HG03097 (cell line): ENCODE results near the gene CNOT2.
"Not testable (repeated sequence)": the region's sequence is repeated elsewhere in the genome, so short reads cannot be mapped to it uniquely, and the experiment has no call there.

Source experiments
- ATAC-seq: cut with Tn5 transposase; IDR thresholded peaks from one replicate; pipeline ENCODE4 v1.9.1; 2021; ENCODE audit not compliant: unreplicated experiment, low FRiP score

CNOT2 gene

GRCh38 chr12:70292017-70292776 is 49.0 kb downstream of the CNOT2 start:
- no peak for ATAC-seq

- not testable (repeated sequence) for ATAC-seq
Observed at GRCh38 chr12:70304684-70305555, 61.7 kb downstream of the CNOT2 start.

- ATAC-seq: no peak
Observed at GRCh38 chr12:70305794-70306193, 62.6 kb downstream of the CNOT2 start.

- ATAC-seq: no peak
Observed at GRCh38 chr12:70306676-70307075, 63.4 kb downstream of the CNOT2 start.

- ATAC-seq: no peak
Observed at GRCh38 chr12:70307868-70308267, 64.6 kb downstream of the CNOT2 start.

GRCh38 chr12:70309348-70309747 is 66.1 kb downstream of the CNOT2 start:
- ATAC-seq: no peak

- no peak for ATAC-seq
Observed at GRCh38 chr12:70314145-70314544, 70.9 kb downstream of the CNOT2 start.

GRCh38 chr12:70317781-70318180 is 74.5 kb downstream of the CNOT2 start:
- ATAC-seq: peak; percentile 93

- no peak for ATAC-seq
Observed at GRCh38 chr12:70319605-70320004, 76.4 kb downstream of the CNOT2 start.

GRCh38 chr12:70321191-70321590 is 78.0 kb downstream of the CNOT2 start:
- ATAC-seq: no peak

- ATAC-seq: no peak
Observed at GRCh38 chr12:70327541-70327940, 84.3 kb downstream of the CNOT2 start.

- ATAC-seq: no peak
Observed at GRCh38 chr12:70329728-70330127, 86.5 kb downstream of the CNOT2 start.

GRCh38 chr12:70330158-70330557 is 86.9 kb downstream of the CNOT2 start:
- ATAC-seq: no peak

GRCh38 chr12:70332236-70332635 is 89.0 kb downstream of the CNOT2 start:
- no peak for ATAC-seq

GRCh38 chr12:70334742-70335141 is 91.5 kb downstream of the CNOT2 start:
- ATAC-seq: no peak

- no peak for ATAC-seq
Observed at GRCh38 chr12:70338531-70338930, 95.3 kb downstream of the CNOT2 start.

GRCh38 chr12:70351076-70351475 is 107.8 kb downstream of the CNOT2 start:
- no peak for ATAC-seq

- ATAC-seq: no peak
Observed at GRCh38 chr12:70353780-70354660, 110.8 kb downstream of the CNOT2 start.

- ATAC-seq: no peak
Observed at GRCh38 chr12:70354787-70355186, 111.6 kb downstream of the CNOT2 start.

GRCh38 chr12:70355972-70356371 is 112.7 kb downstream of the CNOT2 start:
- no peak for ATAC-seq
